K562 (cell line): Measurements from ENCODE around the gene TRIM65. TPM values are rescaled to one million over a fixed set of nuclear protein-coding genes. Genes with fewer than 3 reads are reported as not detected.

ENCODE experiments used
- ATF1 ChIP-seq, 2 experiments: fragments of 450-650 bp in 1 of 2; IDR thresholded peaks; 2 replicates each; pipeline ENCODE4 v1.6.1; 2016; ENCODE audit warnings: missing compliant biosample characterization in 1 of 2, missing genetic modification characterization in 1 of 2
- CTBP1 ChIP-seq: fragments of 450-650 bp; IDR thresholded peaks from 2 replicates; pipeline ENCODE4 v1.6.1; 2016; ENCODE audit warnings: borderline replicate concordance
- ETS1 ChIP-seq: conservative IDR thresholded peaks from 2 replicates; pipeline ENCODE4 v1.6.1; 2011; ENCODE audit warnings: low read depth, mild to moderate bottlenecking, low read length; ENCODE audit not compliant: control insufficient read depth
- FOXJ3 ChIP-seq: sonication (generic); formaldehyde crosslinking; IDR thresholded peaks from 2 replicates; pipeline ENCODE4 v1.4.0; 2020; ENCODE audit warnings: mild to moderate bottlenecking, missing genetic modification reagents
- JUNB ChIP-seq: fragments of 450-650 bp; formaldehyde crosslinking; conservative IDR thresholded peaks from 2 replicates; pipeline ENCODE4 v1.4.0; 2020; ENCODE audit warnings: mild to moderate bottlenecking
- NONO ChIP-seq, 2 experiments: fragments of 200-400 bp in 1 of 2; fragments of 450-650 bp in 1 of 2; formaldehyde crosslinking in 1 of 2; IDR thresholded peaks; 2 replicates each; pipeline ENCODE4 v1.6.1; 2017; ENCODE audit warnings: low read depth in 2 of 2, mild to moderate bottlenecking in 2 of 2, moderate library complexity in 2 of 2, low read length in 1 of 2
- NR1H2 ChIP-seq: sonication (generic); formaldehyde crosslinking; IDR thresholded peaks from 2 replicates; pipeline ENCODE4 v1.4.0; 2020; ENCODE audit warnings: mild to moderate bottlenecking, missing genetic modification reagents
- NRF1 ChIP-seq, 2 experiments: fragments of 450-650 bp; IDR thresholded peaks in 1 of 2; conservative IDR thresholded peaks in 1 of 2; 2 replicates each; pipeline ENCODE4 v1.6.1; 2014; ENCODE audit warnings: mild to moderate bottlenecking in 2 of 2
- POLR2G ChIP-seq: fragments of 200-400 bp; formaldehyde crosslinking; IDR thresholded peaks from 2 replicates; pipeline ENCODE4 v1.6.1; 2017; ENCODE audit warnings: low read depth, mild to moderate bottlenecking, antibody characterized with exemption, low read length, moderate library complexity
- PRDM10 ChIP-seq: fragments of 450-650 bp; IDR thresholded peaks from 2 replicates; pipeline ENCODE4 v1.6.1; 2018; ENCODE audit not compliant: partially characterized antibody
- RB1 ChIP-seq: fragments of 450-650 bp; IDR thresholded peaks from 2 replicates; pipeline ENCODE4 v1.6.1; 2017; ENCODE audit warnings: low read depth, mild to moderate bottlenecking
- SMARCE1 ChIP-seq: fragments of 450-650 bp; IDR thresholded peaks from 2 replicates; pipeline ENCODE4 v1.7.1; 2016; ENCODE audit warnings: mild to moderate bottlenecking
- TEAD4 ChIP-seq, 2 experiments: sonication (generic) in 1 of 2; formaldehyde crosslinking in 1 of 2; IDR thresholded peaks; 2 replicates each; pipeline versions ENCODE4 v1.6.1 to v1.8.0; 2012 to 2022; ENCODE audit warnings: borderline replicate concordance in 1 of 2, inconsistent platforms in 1 of 2, low read length in 1 of 2, mild to moderate bottlenecking in 1 of 2, missing genetic modification reagents in 1 of 2
- YY1 ChIP-seq, 3 experiments: IDR thresholded peaks; 2 replicates each; pipeline ENCODE4 v1.6.1; 2011; ENCODE audit warnings: low read length in 2 of 3, mild to moderate bottlenecking in 2 of 3, moderate library complexity in 2 of 3, borderline replicate concordance in 1 of 3, control low read depth in 1 of 3, low read depth in 1 of 3; ENCODE audit not compliant: insufficient read depth in 3 of 3, insufficient replicate concordance in 2 of 3, control insufficient read depth in 1 of 3, insufficient read length in 1 of 3; ENCODE audit errors: extremely low read depth in 1 of 3
- ZNF316 ChIP-seq: fragments of 450-650 bp; IDR thresholded peaks from 2 replicates; pipeline ENCODE4 v1.6.1; 2016
- polyA plus RNA-seq, 8 experiments: library from polyadenylated mRNA; depleted of rRNA in 4 of 8; stranded (reverse) in 5 of 8; unstranded in 3 of 8; fragments of >200 nt; fragmentation: Nextera tagmentation in 2 of 8; fragmentation: Illumina TruSeq in 1 of 8; extraction: Ambion mirVana in 2 of 8; extraction: Trizol in 1 of 8; gene quantifications; 2 replicates each; pipeline versions ENCODE4 v1.2.1 to v1.2.3, GENCODE V29; 2011 to 2014; ENCODE audit warnings: inconsistent platforms in 1 of 8, missing spikeins in 1 of 8
- total RNA-seq, 7 experiments: library from RNA; depleted of rRNA in 6 of 7; stranded (reverse); fragments of >200 nt in 6 of 7; fragmentation: Illumina TruSeq in 2 of 7; extraction: Trizol in 2 of 7; gene quantifications; 2 replicates each; pipeline versions ENCODE4 v1.2.1 to v1.2.3, GENCODE V29; 2011 to 2021; ENCODE audit warnings: low replicate concordance in 1 of 7
- TF ChIP-seq, protein P1 (sequence below), 2 experiments: IDR thresholded peaks; 2 replicates each; pipeline ENCODE4 v1.6.1; 2011; ENCODE audit warnings: borderline replicate concordance in 1 of 2, control low read depth in 1 of 2, low read depth in 1 of 2, low read length in 1 of 2, mild to moderate bottlenecking in 1 of 2, mixed read lengths in 1 of 2, moderate library complexity in 1 of 2; ENCODE audit not compliant: insufficient read depth in 1 of 2, insufficient read length in 1 of 2, poor library complexity in 1 of 2, severe bottlenecking in 1 of 2; ENCODE audit errors: extremely low read depth in 1 of 2

Gene TRIM65
- total and polyA plus RNA-seq, 9 of the 15 experiments (the other 6 are each of a cell fraction or from before 2014, with no cell fraction given): 2.8 to 45.7 (median 22.9) TPM

DNA sequence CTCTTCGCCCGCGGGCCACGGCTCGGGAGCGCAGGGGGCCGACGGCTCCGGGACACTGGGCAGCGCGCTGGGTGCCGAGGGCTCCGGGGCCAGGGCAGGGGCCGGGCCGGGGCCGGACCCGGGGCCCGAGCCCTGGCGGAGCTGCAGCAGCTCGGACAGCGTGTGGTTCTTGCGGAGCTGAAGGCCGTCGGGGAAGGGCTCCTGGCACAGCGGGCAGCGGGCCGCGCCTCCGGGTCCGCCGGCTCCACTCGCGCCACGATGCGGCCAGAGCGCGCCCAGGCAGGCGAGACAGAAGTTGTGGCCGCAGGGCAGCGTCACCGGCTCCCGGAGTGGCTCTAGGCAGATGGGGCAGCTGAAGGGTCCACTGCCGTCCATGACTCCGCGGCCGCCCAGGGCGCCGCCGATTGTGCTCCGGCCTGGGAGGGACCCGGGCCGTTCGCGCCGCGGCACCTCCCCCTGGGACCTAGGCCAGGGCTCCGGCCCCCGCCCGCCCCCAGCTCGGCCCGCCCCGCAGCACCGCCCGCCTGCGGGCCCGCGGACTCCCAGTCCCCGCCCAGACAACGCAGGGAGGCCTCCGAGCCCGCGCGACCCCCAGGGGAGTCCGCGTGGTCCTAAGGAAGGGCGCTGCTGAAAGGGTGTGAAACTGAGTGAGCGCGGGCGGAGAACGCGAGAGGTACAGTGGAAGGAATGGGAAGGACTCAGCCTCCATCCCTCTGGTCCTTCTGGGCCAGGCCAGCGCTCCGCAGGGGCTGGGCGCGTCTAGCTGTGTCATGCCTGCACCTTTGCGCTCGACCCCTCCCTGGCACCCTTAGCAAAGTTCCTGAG is 18.4 kb downstream of the TRIM65 start, which contains the start of gene TRIM47 (continued):
- TF ChIP-seq JUNB (CRISPR knock-in tag): no peak
- TF ChIP-seq ATF1 (CRISPR knock-in tag; IDR thresholded peaks at IDR 0.05): no peak
- TF ChIP-seq ATF1 (tag; IDR thresholded peaks at IDR 0.05): no peak
- no peak for TF ChIP-seq FOXJ3
- peak; percentile 76 for TF ChIP-seq POLR2G
- TF ChIP-seq, protein P1, sequence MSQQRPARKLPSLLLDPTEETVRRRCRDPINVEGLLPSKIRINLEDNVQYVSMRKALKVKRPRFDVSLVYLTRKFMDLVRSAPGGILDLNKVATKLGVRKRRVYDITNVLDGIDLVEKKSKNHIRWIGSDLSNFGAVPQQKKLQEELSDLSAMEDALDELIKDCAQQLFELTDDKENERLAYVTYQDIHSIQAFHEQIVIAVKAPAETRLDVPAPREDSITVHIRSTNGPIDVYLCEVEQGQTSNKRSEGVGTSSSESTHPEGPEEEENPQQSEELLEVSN (IDR thresholded peaks at IDR 0.05; ENCODE audit: borderline replicate concordance in 1 of 2, extremely low read depth in 1 of 2, insufficient read depth in 1 of 2, insufficient read length in 1 of 2, low read depth in 1 of 2, low read length in 1 of 2, poor library complexity in 1 of 2, severe bottlenecking in 1 of 2): peak; percentile 7 to 44
- 0 out of 2 replicates have a peak, but pooled peaks have one; percentile 51 for TF ChIP-seq SMARCE1
- TF ChIP-seq ZNF316: peak; percentile 59; the same call in 1 of the 2 replicates
- TF ChIP-seq TEAD4 (IDR thresholded peaks at IDR 0.05; ENCODE audit: low read length): 0 out of 2 replicates have a peak, but pooled peaks have one; percentile 17
- no peak for TF ChIP-seq TEAD4 (CRISPR knock-in tag; IDR thresholded peaks at IDR 0.05; ENCODE audit: borderline replicate concordance)
- TF ChIP-seq NR1H2 (CRISPR knock-in tag): 0 out of 2 replicates have a peak, but pooled peaks have one; percentile 40
- 0 out of 4 replicates have a peak, but pooled peaks of 1 of the 2 experiments have one; percentile 4 for TF ChIP-seq NONO (IDR thresholded peaks at IDR 0.05; ENCODE audit: low read depth in 2 of 2, low read length in 1 of 2)
- TF ChIP-seq NRF1 (conservative IDR thresholded peaks at IDR 0.05 in 1 of 2, IDR thresholded peaks at IDR 0.05 in 1 of 2): peak in 1 of 2 experiments; percentile 30; a peak in 1 of 4 replicates
- peak; percentile 39; the same call in 1 of the 2 replicates for TF ChIP-seq CTBP1
- peak; percentile 17 for TF ChIP-seq PRDM10
- peak in 2 of 3 experiments; percentile 7 to 25 for TF ChIP-seq YY1 (IDR thresholded peaks at IDR 0.05; ENCODE audit: borderline replicate concordance in 1 of 3, control insufficient read depth in 1 of 3, extremely low read depth in 1 of 3, insufficient read depth in 3 of 3, insufficient read length in 1 of 3, insufficient replicate concordance in 2 of 3, low read depth in 1 of 3, low read length in 2 of 3)
- TF ChIP-seq RB1: peak; percentile 30; the same call in 1 of the 2 replicates
- TF ChIP-seq ETS1: 0 out of 2 replicates have a peak, but pooled peaks have one; percentile 13
